ENCODE results near the gene HNRNPA0.

HNRNPA0 gene

GRCh38 chr5:137753691-137754187 lies 424 bp downstream of the HNRNPA0 start:
- peak; percentile 50 for DNase-seq

- peak; percentile 32 for DNase-seq
Measured at GRCh38 chr5:137752905-137753690, 1.1 kb downstream of the HNRNPA0 start.

GRCh38 chr5:137751869-137752491 lies 2.2 kb downstream of the HNRNPA0 start:
- DNase-seq = peak; percentile 69

- DNase-seq = no peak
Measured at GRCh38 chr5:137750436-137750835, 3.7 kb downstream of the HNRNPA0 start.

GRCh38 chr5:137747848-137748247 lies 6.3 kb downstream of the HNRNPA0 start:
- DNase-seq = no peak

GRCh38 chr5:137743031-137743640 lies 11.0 kb downstream of the HNRNPA0 start:
- DNase-seq = peak; percentile 75

GRCh38 chr5:137741718-137742117 lies 12.4 kb downstream of the HNRNPA0 start:
- DNase-seq = no peak

- DNase-seq = no peak
Measured at GRCh38 chr5:137739737-137740136, 14.4 kb downstream of the HNRNPA0 start.

GRCh38 chr5:137738947-137739346 lies 15.2 kb downstream of the HNRNPA0 start:
- DNase-seq = no peak

- no peak for DNase-seq
Measured at GRCh38 chr5:137737349-137738131, 16.6 kb downstream of the HNRNPA0 start.

- no peak for DNase-seq
Measured at GRCh38 chr5:137736496-137736895, 17.7 kb downstream of the HNRNPA0 start.

- DNase-seq = peak; percentile 84
Measured at GRCh38 chr5:137735555-137736284, 18.4 kb downstream of the HNRNPA0 start, which contains the start of gene KLHL3. KLHL3 (minus strand) TSS chr5:137736089; CDS start chr5:137735646, 443 bp downstream.

- DNase-seq = peak; percentile 66
Measured at GRCh38 chr5:137734962-137735554, 19.1 kb downstream of the HNRNPA0 start.

- DNase-seq = peak; percentile 61
Measured at GRCh38 chr5:137734331-137734730, 19.8 kb downstream of the HNRNPA0 start.

GRCh38 chr5:137733922-137734321 lies 20.2 kb downstream of the HNRNPA0 start:
- DNase-seq = no peak

- no peak for DNase-seq
Measured at GRCh38 chr5:137733006-137733405, 21.2 kb downstream of the HNRNPA0 start.

GRCh38 chr5:137731176-137731575 lies 23.0 kb downstream of the HNRNPA0 start:
- DNase-seq = no peak

GRCh38 chr5:137730336-137730735 lies 23.8 kb downstream of the HNRNPA0 start:
- no peak for DNase-seq

- no peak for DNase-seq
Measured at GRCh38 chr5:137728048-137728447, 26.1 kb downstream of the HNRNPA0 start.

GRCh38 chr5:137727623-137728022 lies 26.5 kb downstream of the HNRNPA0 start:
- no peak for DNase-seq

- no peak for DNase-seq
Measured at GRCh38 chr5:137724251-137724650, 29.9 kb downstream of the HNRNPA0 start.

- no peak for DNase-seq
Measured at GRCh38 chr5:137718611-137719010, 35.6 kb downstream of the HNRNPA0 start.

Data from NCI-H82 (cell line).